ENCODE measurements around the gene BCKDK. TPM values are rescaled to one million over a fixed set of nuclear protein-coding genes. Genes with fewer than 3 reads are reported as not detected.

Gene BCKDK
- polyA plus RNA-seq, 1 of the 3 experiments (the other 2 are of a cell fraction): 73.2 TPM

DNA sequence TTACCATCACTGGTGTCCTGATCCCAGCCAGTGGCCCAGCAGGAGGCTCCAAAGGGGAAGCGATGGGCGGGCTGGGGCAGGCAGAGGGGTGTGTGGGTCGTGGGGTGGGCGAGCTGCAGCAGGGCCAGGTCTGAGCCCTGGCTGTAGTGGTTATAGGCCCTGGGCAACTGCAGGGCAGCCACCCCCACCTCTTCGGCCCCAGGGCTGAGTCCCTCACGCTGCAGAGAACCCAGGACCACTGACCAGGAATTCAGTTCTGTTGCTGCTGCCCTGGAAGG is 21.6 kb upstream of the BCKDK start (continued):
- TF ChIP-seq, protein P1, sequence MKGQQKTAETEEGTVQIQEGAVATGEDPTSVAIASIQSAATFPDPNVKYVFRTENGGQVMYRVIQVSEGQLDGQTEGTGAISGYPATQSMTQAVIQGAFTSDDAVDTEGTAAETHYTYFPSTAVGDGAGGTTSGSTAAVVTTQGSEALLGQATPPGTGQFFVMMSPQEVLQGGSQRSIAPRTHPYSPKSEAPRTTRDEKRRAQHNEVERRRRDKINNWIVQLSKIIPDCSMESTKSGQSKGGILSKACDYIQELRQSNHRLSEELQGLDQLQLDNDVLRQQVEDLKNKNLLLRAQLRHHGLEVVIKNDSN (IDR thresholded peaks at IDR 0.05; ENCODE audit: borderline replicate concordance, low read depth): no peak
- TF ChIP-seq GATA2 (CRISPR knock-in tag; IDR thresholded peaks at IDR 0.05): no peak
- TF ChIP-seq YY1 (IDR thresholded peaks at IDR 0.05; ENCODE audit: low read depth): no peak
- TF ChIP-seq, protein P2, sequence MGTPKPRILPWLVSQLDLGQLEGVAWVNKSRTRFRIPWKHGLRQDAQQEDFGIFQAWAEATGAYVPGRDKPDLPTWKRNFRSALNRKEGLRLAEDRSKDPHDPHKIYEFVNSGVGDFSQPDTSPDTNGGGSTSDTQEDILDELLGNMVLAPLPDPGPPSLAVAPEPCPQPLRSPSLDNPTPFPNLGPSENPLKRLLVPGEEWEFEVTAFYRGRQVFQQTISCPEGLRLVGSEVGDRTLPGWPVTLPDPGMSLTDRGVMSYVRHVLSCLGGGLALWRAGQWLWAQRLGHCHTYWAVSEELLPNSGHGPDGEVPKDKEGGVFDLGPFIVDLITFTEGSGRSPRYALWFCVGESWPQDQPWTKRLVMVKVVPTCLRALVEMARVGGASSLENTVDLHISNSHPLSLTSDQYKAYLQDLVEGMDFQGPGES (IDR thresholded peaks at IDR 0.05; ENCODE audit: low read depth, low read length): no peak
- no peak for TF ChIP-seq POLR2AphosphoS5 (IDR thresholded peaks at IDR 0.05; ENCODE audit: low read depth, low read length)
- TF ChIP-seq RAD21 (IDR thresholded peaks at IDR 0.05; ENCODE audit: low read length): no peak
- TF ChIP-seq NFIC (IDR thresholded peaks at IDR 0.05; ENCODE audit: borderline replicate concordance): no peak
- no peak for TF ChIP-seq ELF1 (IDR thresholded peaks at IDR 0.05)
- TF ChIP-seq FOXM1 (IDR thresholded peaks at IDR 0.05; ENCODE audit: low read depth): no peak
- TF ChIP-seq EP300 (IDR thresholded peaks at IDR 0.05; ENCODE audit: borderline replicate concordance in 1 of 2, low read depth in 1 of 2, low read length in 1 of 2): no peak

DNA sequence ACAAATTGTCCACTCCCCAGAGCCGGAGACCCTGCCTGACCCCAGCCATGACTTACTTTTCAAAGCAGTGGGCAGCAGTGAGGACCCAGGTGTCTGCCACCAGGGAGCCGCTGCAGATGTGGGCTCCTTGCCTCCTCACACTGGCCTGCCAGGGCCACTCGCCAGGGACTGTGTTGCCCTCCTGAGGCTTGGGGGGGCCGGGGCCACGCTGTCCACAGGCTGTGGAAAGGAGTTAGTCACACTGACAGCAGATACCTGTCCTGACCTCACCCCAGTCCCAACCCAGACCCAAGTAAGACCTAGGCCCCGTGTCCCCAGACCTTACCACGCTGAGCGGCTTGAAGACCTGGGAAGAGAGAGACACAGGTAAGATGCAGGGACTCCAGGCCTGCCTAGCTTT is 20.7 kb upstream of the BCKDK start:
- CTCF ChIA-PET: no interaction called here

DNA sequence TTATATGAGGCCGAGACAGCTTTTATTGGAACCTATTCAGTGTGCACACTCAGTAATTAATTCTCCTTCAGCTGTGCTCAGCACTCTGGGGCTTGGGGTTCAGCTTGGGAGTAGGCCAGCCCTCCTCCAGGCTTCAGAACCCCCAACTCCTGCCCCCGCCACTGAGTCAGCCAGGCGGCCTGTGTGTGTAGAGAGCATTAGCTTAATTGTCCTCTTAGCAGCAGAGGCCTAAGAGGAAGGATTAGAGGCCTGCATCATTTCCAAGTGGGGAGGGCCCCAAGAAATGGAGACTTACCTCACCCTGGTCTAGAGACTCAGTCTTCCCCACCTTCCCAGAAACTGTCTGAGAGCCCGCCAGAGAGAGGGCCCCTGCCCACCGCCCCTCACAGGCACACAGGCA is 20.2 kb upstream of the BCKDK start:
- Histone ChIP-seq H4K20me1 (ENCODE audit: insufficient read depth) (peaks cover 7% of the 10 kb centered on the region; the same call in 1 of the 2 replicates), H3K4me2 (no peak overlapping the region), H2AFZ (ENCODE audit: low read depth) (no peak overlapping the region), H3K4me1 (ENCODE audit: control insufficient read depth in 1 of 2, insufficient read depth in 2 of 2, low read depth in 1 of 2, low read length in 1 of 2) (peaks cover 4 to 15% of the 10 kb centered on the region in 2 experiments; a peak in 2 of 4 replicates), H3K27me3 (ENCODE audit: insufficient read depth) (no peaks in the 10 kb centered on the region), H3F3A (replicated peaks; ENCODE audit: insufficient read depth) (no peaks in the 10 kb centered on the region), H3K9me3 (no peaks in the 10 kb centered on the region), H3K27ac (ENCODE audit: low read depth in 2 of 2, low read length in 1 of 2) (no peak overlapping the region), H3K9me2 (no peaks in the 10 kb centered on the region), H3K79me2 (ENCODE audit: insufficient read depth) (peaks cover 45% of the 10 kb centered on the region), H3K9ac (no peak overlapping the region), H3K36me3 (replicated peaks in 1 of 2; ENCODE audit: control insufficient read depth in 1 of 2, insufficient read depth in 2 of 2, low read length in 1 of 2) (peaks cover 7 to 28% of the 10 kb centered on the region in 2 experiments), H3K4me3 (ENCODE audit: low read depth in 2 of 2, low read length in 1 of 2) (no peak overlapping the region)
- no peak for DNase-seq
- 83% methylated on average over 5 of the region's 5 CpGs for WGBS (ENCODE audit: low lambda C conversion rate)
- CTCF ChIA-PET: no interaction called here
- POLR2A ChIA-PET: interaction anchor here (1.7 kb wide), 1 partner anchor 14 kb away, joined by 3 read pairs; the partner anchor contains the start of genes ZNF646 and ZNF668
- no peak for TF ChIP-seq TAF1 (IDR thresholded peaks at IDR 0.05; ENCODE audit: borderline replicate concordance, low read depth, low read length)
- no peak for TF ChIP-seq MXI1 (IDR thresholded peaks at IDR 0.05; ENCODE audit: low read depth, low read length)
- TF ChIP-seq EZH2phosphoT487 (IDR thresholded peaks at IDR 0.05; ENCODE audit: borderline replicate concordance, low read depth): no peak
- TF ChIP-seq, protein P3, sequence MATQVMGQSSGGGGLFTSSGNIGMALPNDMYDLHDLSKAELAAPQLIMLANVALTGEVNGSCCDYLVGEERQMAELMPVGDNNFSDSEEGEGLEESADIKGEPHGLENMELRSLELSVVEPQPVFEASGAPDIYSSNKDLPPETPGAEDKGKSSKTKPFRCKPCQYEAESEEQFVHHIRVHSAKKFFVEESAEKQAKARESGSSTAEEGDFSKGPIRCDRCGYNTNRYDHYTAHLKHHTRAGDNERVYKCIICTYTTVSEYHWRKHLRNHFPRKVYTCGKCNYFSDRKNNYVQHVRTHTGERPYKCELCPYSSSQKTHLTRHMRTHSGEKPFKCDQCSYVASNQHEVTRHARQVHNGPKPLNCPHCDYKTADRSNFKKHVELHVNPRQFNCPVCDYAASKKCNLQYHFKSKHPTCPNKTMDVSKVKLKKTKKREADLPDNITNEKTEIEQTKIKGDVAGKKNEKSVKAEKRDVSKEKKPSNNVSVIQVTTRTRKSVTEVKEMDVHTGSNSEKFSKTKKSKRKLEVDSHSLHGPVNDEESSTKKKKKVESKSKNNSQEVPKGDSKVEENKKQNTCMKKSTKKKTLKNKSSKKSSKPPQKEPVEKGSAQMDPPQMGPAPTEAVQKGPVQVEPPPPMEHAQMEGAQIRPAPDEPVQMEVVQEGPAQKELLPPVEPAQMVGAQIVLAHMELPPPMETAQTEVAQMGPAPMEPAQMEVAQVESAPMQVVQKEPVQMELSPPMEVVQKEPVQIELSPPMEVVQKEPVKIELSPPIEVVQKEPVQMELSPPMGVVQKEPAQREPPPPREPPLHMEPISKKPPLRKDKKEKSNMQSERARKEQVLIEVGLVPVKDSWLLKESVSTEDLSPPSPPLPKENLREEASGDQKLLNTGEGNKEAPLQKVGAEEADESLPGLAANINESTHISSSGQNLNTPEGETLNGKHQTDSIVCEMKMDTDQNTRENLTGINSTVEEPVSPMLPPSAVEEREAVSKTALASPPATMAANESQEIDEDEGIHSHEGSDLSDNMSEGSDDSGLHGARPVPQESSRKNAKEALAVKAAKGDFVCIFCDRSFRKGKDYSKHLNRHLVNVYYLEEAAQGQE (IDR thresholded peaks at IDR 0.05; ENCODE audit: low read depth, low read length): no peak
- no peak for TF ChIP-seq NFIC (IDR thresholded peaks at IDR 0.05; ENCODE audit: borderline replicate concordance)
- TF ChIP-seq GATA2 (CRISPR knock-in tag; IDR thresholded peaks at IDR 0.05): no peak
- TF ChIP-seq SMC3 (IDR thresholded peaks at IDR 0.05; ENCODE audit: low read depth, low read length): no peak
- TF ChIP-seq, protein P4, sequence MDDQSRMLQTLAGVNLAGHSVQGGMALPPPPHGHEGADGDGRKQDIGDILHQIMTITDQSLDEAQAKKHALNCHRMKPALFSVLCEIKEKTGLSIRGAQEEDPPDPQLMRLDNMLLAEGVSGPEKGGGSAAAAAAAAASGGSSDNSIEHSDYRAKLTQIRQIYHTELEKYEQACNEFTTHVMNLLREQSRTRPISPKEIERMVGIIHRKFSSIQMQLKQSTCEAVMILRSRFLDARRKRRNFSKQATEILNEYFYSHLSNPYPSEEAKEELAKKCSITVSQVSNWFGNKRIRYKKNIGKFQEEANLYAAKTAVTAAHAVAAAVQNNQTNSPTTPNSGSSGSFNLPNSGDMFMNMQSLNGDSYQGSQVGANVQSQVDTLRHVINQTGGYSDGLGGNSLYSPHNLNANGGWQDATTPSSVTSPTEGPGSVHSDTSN (IDR thresholded peaks at IDR 0.05): no peak
- TF ChIP-seq FOXM1 (IDR thresholded peaks at IDR 0.05; ENCODE audit: low read depth): no peak

More for the DNA sequence above, 20.7 kb upstream of the BCKDK start:
- no peak overlapping the region for H3K27ac ChIP-seq (ENCODE audit: low read depth in 2 of 2, low read length in 1 of 2)
- H3F3A ChIP-seq (replicated peaks; ENCODE audit: insufficient read depth): no peaks in the 10 kb centered on the region
- DNase-seq: no peak
- H3K27me3 ChIP-seq (ENCODE audit: insufficient read depth): no peaks in the 10 kb centered on the region
- H4K20me1 ChIP-seq (ENCODE audit: insufficient read depth): peaks cover 3% of the 10 kb centered on the region
- no peak overlapping the region for H3K9ac ChIP-seq
- TF ChIP-seq GABPA (IDR thresholded peaks at IDR 0.05; ENCODE audit: low read depth) (no peak), SMC3 (IDR thresholded peaks at IDR 0.05; ENCODE audit: low read depth, low read length) (no peak), TEAD4 (IDR thresholded peaks at IDR 0.05; ENCODE audit: borderline replicate concordance, insufficient read depth) (no peak), POLR2AphosphoS5 (IDR thresholded peaks at IDR 0.05; ENCODE audit: low read depth, low read length) (no peak), EP300 (IDR thresholded peaks at IDR 0.05; ENCODE audit: borderline replicate concordance in 1 of 2, low read depth in 1 of 2, low read length in 1 of 2) (no peak), FOXM1 (IDR thresholded peaks at IDR 0.05; ENCODE audit: low read depth) (no peak), RXRA (IDR thresholded peaks at IDR 0.05; ENCODE audit: borderline replicate concordance, low read depth) (no peak), RFX5 (IDR thresholded peaks at IDR 0.05; ENCODE audit: low read length) (no peak), EZH2phosphoT487 (IDR thresholded peaks at IDR 0.05; ENCODE audit: borderline replicate concordance, low read depth) (no peak), JUND (IDR thresholded peaks at IDR 0.05) (no peak), FOXJ3 (CRISPR knock-in tag; IDR thresholded peaks at IDR 0.05) (no peak)
- TF ChIP-seq, protein P5, sequence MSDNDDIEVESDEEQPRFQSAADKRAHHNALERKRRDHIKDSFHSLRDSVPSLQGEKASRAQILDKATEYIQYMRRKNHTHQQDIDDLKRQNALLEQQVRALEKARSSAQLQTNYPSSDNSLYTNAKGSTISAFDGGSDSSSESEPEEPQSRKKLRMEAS (IDR thresholded peaks at IDR 0.05; ENCODE audit: low read depth): no peak
- no peaks in the 10 kb centered on the region for H3K9me2 ChIP-seq
- H3K4me3 ChIP-seq (ENCODE audit: low read depth in 2 of 2, low read length in 1 of 2): no peak overlapping the region
- POLR2A ChIA-PET: no interaction called here
- H3K4me2 ChIP-seq: no peak overlapping the region
- no peak overlapping the region for H2AFZ ChIP-seq (ENCODE audit: low read depth)
- H3K36me3 ChIP-seq (replicated peaks in 1 of 2; ENCODE audit: control insufficient read depth in 1 of 2, insufficient read depth in 2 of 2, low read length in 1 of 2): peaks cover 7 to 28% of the 10 kb centered on the region in 2 experiments
- H3K9me3 ChIP-seq: no peaks in the 10 kb centered on the region
- peaks cover 41% of the 10 kb centered on the region for H3K79me2 ChIP-seq (ENCODE audit: insufficient read depth)
- whole genome bisulfite sequencing (ENCODE audit: low lambda C conversion rate): 92% methylated on average over 8 of the region's 8 CpGs
- peaks cover 0 to 10% of the 10 kb centered on the region in 2 experiments; a peak in 2 of 4 replicates for H3K4me1 ChIP-seq (ENCODE audit: control insufficient read depth in 1 of 2, insufficient read depth in 2 of 2, low read depth in 1 of 2, low read length in 1 of 2)
